ENCODE results near the gene SETDB2.

DNA sequence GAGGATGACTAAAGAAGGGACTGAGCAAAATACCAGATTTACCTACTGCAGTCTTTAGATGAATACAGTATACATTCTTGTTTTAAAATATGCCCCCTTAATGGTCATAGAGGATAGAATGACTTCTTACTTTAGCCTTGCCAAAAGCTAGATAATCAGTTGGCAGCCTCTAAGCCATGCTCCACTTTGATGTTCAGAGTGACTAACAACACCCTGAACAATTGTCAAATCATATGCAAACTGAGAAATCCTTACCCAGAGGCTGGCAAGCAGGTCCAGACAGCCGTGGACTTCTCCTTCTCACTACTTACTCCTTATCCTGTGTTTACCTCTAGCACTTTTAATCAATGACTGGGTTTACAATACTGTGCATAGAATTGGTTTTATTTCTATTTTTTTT lies 28.1 kb downstream of the SETDB2 start:
- no peak for TF ChIP-seq POLR2A (IDR thresholded peaks at IDR 0.05)
- TF ChIP-seq, protein P1, sequence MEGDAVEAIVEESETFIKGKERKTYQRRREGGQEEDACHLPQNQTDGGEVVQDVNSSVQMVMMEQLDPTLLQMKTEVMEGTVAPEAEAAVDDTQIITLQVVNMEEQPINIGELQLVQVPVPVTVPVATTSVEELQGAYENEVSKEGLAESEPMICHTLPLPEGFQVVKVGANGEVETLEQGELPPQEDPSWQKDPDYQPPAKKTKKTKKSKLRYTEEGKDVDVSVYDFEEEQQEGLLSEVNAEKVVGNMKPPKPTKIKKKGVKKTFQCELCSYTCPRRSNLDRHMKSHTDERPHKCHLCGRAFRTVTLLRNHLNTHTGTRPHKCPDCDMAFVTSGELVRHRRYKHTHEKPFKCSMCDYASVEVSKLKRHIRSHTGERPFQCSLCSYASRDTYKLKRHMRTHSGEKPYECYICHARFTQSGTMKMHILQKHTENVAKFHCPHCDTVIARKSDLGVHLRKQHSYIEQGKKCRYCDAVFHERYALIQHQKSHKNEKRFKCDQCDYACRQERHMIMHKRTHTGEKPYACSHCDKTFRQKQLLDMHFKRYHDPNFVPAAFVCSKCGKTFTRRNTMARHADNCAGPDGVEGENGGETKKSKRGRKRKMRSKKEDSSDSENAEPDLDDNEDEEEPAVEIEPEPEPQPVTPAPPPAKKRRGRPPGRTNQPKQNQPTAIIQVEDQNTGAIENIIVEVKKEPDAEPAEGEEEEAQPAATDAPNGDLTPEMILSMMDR (IDR thresholded peaks at IDR 0.05) = no peak

Measured in vagina (tissue), 2 donors.